ENCODE results near the gene ZNF664. TPM values are rescaled to one million over a fixed set of nuclear protein-coding genes. Genes with fewer than 3 reads are reported as not detected.

Gene ZNF664
- total RNA-seq, 1 donor from 2014 or later, result 58.1 TPM

GRCh38 chr12:123987022-123987421 is 14.0 kb downstream of the ZNF664 start:
- DNase-seq (ENCODE audit: low read depth), result no peak

DNA sequence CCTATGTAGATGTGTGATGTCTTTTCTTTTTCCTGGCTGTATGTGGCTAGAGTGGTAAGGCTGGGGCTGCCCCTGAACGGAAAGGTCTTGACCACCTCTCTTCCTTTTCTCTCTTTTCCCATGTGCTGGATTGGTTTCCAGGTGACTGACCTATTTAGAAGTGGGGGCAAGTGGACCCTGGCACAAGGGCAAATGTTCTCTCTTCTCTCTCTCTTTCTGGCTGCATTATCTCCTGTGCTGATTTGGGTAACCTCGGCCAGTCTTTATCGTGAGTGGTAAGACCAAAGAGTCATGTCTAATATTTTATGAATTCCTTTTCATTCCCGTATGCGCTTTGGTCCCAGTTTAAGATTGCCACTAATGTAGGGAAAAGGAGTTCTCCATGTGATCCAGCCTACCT is 16.2 kb downstream of the ZNF664 start:
- no peak for DNase-seq (ENCODE audit: low read depth)

GRCh38 chr12:123989753-123990152 is 16.7 kb downstream of the ZNF664 start:
- DNase-seq (ENCODE audit: low read depth), result no peak

- DNase-seq (ENCODE audit: low read depth), result no peak
Measured at GRCh38 chr12:123990511-123990910, 17.5 kb downstream of the ZNF664 start.

DNA sequence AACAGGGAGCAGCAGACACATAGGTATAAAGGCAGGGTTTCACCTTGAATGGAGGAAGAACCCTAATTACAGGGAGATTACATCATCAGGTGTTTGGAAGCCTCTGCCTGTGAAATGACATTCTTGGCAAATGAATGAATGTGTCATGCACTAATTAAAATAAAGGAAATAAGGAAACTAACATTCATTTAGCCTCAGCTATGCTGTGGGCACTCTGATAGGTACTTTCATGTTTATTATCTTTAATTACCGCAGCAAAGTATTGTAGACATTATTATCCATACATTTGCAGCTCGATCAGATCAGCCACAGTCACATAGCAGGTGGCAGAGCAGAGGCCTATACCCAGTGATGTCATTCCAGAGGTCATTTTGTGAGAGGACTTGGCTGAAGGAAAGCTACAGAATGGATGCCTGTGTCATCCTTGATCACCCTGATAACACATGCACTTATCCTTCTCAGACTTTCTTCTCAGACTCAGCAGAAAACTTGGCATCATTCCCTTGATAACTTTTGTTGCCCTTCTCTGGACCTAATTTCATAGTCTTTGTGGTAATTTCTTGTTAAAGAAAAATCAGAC is 18.4 kb downstream of the ZNF664 start:
- DNase-seq (ENCODE audit: low read depth), result no peak

DNA sequence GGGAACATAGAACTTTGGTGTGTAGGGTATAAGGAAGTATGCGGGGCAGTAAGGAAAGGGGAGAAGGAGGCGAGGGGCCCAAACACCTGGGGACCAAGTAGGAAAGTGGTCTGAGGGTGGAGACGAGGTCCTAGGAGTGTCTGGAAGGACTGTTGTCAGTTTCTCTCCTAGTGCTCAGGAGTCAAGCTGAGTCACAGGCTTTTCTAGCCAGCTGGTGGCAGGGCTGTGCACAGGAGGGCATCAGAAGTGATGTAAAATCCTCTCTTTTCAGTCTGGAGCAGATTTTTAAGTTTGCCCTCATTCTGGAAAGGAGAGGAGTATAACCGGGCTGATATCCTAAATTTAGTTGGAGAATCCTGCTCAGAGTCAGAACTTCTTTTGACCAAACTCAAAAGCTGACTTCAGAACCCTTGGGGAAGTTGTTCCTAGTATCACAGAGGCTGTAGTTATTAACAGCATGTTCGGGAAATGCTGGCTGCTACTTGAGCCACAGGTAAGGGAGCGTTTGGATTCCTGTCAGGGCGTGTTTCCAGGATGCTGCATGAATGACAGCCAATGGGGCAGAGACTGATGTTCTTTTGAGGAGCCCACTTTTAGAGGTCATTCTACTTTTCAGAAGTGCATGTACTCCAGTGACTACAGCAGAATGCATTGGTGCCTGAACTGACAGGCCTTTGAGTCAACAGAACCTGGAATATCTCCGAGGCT is 19.3 kb downstream of the ZNF664 start:
- no peak for DNase-seq (ENCODE audit: low read depth)

GRCh38 chr12:123995023-123995748 is 22.2 kb downstream of the ZNF664 start:
- peak; percentile 44 for DNase-seq (ENCODE audit: low read depth)

DNA sequence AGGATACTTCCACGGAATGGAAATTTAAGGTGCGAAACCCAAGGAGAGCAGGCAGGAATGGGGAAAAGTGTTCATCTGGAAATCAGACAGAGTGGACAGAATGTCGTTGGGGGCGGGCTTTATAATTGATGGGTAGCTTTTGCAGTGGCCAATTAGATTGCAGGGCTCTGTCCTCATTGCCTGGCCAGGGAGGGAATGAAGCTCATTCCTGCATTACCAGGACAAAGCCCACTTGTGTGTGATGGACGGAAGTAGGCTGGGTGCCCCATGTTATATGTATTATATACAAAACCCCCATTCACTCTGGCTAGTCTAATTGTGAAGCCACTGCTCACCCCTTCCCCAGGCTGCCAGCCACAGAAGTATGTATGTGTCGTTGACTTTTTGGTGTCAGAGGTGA is 23.6 kb downstream of the ZNF664 start:
- no peak for DNase-seq (ENCODE audit: low read depth)

GRCh38 chr12:123997033-123997822 is 24.2 kb downstream of the ZNF664 start:
- DNase-seq (ENCODE audit: low read depth), result no peak

DNA sequence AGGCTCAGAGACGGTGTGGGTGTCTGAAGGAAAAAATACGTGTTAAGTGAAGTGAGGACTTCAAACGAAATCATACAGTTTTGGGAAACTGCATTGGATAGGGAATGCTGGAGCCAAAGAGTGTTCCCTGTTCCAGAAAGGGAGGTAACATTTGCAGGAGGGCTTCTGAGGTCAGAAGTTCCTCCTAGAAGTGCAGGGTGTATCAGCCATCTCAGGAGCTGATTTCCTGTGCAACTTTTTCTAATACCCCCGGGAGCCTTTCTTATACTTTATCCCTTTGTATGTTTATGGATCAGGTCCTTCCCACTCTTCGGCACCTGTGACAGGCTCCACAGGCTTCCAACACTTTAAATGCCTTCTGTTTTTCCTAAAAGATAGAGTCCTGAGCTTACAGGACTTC is 24.9 kb downstream of the ZNF664 start:
- no peak for DNase-seq (ENCODE audit: low read depth)

DNA sequence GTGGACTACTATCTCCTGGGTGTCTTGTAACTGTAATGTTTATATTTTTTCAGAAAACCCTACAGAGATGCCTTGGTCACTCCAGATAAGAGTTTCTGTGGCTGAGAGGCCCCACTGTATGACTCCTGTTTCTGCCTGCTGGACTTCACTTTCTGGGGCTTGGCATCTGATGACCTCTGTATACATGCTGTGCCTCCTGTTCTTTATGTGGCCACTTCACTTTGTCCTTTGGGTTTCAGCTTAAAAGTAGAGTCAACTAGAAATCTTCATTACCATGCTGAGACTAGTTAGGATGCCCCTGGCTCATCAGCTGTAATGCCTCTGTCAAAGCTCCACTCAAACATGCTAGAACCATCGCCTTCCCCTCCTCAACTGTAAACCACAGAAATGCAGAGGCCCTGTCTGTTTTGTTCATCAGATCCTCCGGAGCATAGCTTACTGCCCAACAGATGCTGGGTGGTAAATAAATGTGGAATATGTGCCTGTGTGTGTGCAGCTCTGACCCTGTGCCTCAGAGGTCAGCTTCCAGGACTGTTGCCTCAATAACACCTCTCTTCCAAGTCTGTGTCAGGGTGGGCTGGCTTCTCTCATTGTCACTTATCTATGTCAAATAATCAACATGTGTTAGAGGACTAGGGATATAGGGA is 25.5 kb downstream of the ZNF664 start:
- peak; percentile 75 for DNase-seq (ENCODE audit: low read depth)

- DNase-seq (ENCODE audit: low read depth), result peak; percentile 44
Measured at GRCh38 chr12:123998991-123999359, 26.0 kb downstream of the ZNF664 start.

DNA sequence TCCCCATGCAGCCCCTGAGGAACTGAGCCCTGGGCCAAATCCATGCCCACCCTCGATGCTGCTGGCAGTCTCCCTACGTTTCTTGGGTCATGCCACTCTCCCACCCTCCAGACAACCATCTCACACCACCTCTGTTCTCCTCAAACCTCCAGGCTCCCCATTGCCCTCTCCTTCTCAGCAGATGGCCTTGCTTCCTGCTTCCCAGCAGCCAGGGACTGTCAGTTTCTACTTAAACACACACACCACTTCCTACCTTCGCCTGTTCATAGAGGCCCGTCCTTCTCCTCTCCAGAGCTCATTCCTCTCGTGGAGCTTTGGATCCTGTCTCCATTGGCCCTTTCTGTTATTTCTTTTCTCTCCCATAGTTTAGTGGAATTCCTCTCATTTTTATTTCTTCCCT is 27.1 kb downstream of the ZNF664 start:
- no peak for DNase-seq (ENCODE audit: low read depth)

DNA sequence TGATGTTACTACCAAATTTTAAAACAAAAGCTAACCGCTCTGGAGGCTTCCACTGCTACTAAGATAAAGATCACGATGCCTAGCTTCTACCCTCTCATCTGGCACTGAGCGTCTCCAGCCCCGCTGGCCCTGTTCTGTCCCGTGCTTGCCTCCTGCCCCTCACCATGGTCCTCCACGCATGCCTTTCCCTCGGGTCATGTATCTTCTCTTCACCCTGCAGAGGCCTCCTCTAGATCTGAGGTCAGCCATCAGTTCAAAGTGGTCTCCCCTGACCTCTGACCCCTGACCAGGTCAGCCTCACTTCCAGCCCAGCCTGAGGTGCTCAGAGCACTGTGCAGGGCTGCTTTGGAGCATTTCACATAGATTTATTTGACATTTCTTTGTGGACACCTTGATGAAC is 28.3 kb downstream of the ZNF664 start:
- DNase-seq (ENCODE audit: low read depth), result no peak

GRCh38 chr12:124002021-124002644 is 29.1 kb downstream of the ZNF664 start:
- no peak for DNase-seq (ENCODE audit: low read depth)

- DNase-seq (ENCODE audit: low read depth), result no peak
Measured at GRCh38 chr12:124002654-124003053, 29.6 kb downstream of the ZNF664 start.

DNA sequence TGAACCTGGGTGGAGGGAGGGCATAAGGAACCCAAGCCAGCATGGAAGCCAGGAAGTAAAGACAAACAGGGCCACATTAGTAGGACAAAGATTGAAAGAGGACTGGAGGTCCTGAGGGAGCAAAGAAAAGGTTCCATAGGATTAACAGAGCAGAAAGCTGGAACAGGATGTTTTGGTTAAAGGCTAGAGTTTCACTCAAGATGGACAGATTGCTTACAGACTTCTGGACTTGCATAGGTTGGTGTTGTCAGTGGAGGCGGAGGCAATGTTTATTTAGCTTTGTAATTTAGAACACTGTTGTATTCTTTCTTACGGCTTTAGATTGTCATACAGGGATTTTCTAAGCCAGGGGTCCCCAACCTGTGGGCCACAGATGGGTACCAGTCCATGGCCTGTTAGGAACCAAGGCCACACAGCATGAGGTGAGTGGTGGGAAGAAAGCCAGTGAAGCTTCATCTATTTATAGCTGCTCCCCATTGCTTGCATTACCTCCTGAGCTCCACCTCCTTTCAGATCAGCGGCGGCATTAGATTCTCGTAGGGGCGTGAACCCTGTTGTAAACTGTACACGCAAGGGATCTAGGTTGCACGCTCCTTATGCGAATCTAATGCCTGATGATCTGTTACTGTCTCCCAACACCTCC is 31.3 kb downstream of the ZNF664 start:
- DNase-seq (ENCODE audit: low read depth), result no peak

DNA sequence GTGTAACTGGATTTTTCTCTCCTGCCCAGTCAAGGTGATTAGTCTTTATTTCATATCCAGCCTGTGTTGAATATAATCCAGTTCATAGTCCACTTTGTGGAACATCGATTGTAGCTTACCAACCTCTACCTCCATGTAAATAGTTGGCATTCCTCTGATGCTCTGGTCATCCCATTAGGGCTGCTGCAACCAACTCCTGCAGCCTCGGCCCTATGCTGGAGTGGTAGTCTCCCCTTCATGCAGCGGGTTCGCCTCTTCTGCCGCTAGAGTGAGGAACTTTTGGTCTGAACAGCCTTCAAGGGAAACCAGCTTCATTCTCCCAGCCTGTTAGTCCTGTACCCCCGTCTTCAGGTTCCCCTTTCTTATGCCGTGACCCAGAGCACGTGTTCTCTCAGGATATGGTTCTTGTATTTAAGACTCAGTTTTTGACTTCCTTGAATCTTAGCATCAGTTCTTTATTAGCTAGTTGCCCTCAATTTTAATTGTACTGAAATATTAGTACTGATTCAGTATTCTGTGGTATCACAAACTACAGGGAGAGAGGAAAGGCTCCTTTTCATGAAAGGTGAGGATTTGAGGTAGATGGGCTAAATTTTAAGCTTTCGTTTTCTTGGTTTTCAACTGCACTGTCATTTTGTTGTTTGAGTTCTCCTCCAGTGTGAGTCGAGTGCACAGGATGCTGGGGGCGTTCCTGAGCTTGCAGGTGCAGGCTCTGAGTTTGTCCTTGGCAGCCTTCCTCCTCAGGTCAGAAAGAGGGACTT is 33.2 kb downstream of the ZNF664 start:
- no peak for DNase-seq (ENCODE audit: low read depth)

DNA sequence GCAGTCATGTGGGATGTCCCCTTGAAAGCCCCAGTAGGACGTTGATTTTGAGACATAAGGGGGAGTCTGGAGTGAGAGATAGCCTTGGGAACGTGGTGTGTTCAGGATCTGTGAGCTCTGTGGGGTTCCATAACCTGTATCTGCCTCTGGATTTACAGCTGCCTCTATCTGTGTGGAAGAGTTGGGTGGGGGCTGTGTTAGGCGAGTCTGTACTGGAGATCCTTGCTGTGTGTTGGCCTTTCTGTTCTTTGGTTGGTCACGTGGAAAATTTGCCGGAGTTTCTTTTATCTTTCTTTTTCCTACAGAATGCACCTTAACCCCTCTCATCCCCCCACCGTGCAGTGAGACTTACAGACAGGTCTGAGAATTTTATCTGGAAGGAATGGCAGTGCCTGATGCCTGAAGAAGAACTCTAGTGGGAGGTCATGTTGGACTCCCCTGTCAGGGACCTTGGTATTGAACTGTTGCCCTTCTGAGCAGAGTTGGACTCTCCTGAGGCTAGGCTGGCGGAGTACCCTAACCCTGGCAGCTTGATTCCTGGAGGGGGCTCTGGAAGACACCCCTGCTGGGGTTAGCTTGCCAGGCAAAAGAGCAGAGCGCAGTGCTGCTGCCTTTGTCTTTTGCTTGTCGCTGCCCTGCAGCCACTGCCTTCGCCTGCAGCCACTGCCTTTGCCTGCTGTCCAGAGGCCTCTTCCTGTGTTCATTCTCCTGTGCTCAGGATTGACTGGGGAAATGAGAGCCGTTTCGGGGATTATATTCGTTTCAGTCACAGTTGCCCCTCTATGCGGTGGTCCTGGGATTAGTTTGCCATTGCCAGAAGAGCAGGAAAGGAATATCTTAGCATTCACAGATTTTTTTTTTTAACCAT is 34.1 kb downstream of the ZNF664 start:
- no peak for DNase-seq (ENCODE audit: low read depth)
